T-helper 1 cell treated with Interleukin-12 subunit alpha and Interleukin-12 subunit beta and Interleukin-4 antibody, amounts not matched to agents 30 μg/mL and 1 μg/mL, for 36 hours (primary cell): Measurements from ENCODE around the gene FLRT2.

Experiments used
- H3K27ac Mint-ChIP-seq: one replicate; pipeline ENCODE4 v1.8.0; 2021; ENCODE audit warnings: mild to moderate bottlenecking, mixed read lengths
- H3K27me3 Mint-ChIP-seq: one replicate; pipeline ENCODE4 v1.8.0; 2021; ENCODE audit warnings: low read depth, mixed read lengths
- H3K36me3 Mint-ChIP-seq: one replicate; pipeline ENCODE4 v1.8.0; 2021; ENCODE audit warnings: low read depth, mixed read lengths
- H3K4me1 Mint-ChIP-seq: one replicate; pipeline ENCODE4 v1.8.0; 2021; ENCODE audit warnings: low read depth, mixed read lengths
- H3K4me3 Mint-ChIP-seq: one replicate; pipeline ENCODE4 v1.8.0; 2021; ENCODE audit warnings: mild to moderate bottlenecking, moderate library complexity, mixed read lengths
- H3K9me3 Mint-ChIP-seq: one replicate; pipeline ENCODE4 v1.8.0; 2021; ENCODE audit warnings: mixed read lengths

Gene FLRT2

GRCh38 chr14:85529803-85530574, at the start of gene FLRT2:
FLRT2 (plus strand) TSS chr14:85530144; CDS start chr14:85621515, 91,371 bp downstream.
- H3K27me3 Mint-ChIP-seq: peaks cover 67% of the 10 kb centered on the region
- no peak within 1 kb of the TSS for H3K4me3 Mint-ChIP-seq
- H3K36me3 Mint-ChIP-seq: no peaks in the 10 kb centered on the region
- H3K9me3 Mint-ChIP-seq: peaks cover 3% of the 10 kb centered on the region
- peaks cover 6% of the 10 kb centered on the region for H3K4me1 Mint-ChIP-seq
- peak within 1 kb of the TSS; percentile 20 for H3K27ac Mint-ChIP-seq

GRCh38 chr14:85481471-85481870, 48.5 kb upstream of the FLRT2 start:
- Mint-ChIP-seq H3K36me3 (no peaks in the 10 kb centered on the region), H3K9me3 (peaks cover 5% of the 10 kb centered on the region), H3K4me1 (no peaks in the 10 kb centered on the region), H3K27ac (no peak overlapping the region), H3K4me3 (no peak overlapping the region), H3K27me3 (no peaks in the 10 kb centered on the region)

GRCh38 chr14:85482552-85482951, 47.4 kb upstream of the FLRT2 start:
- H3K9me3 Mint-ChIP-seq: peaks cover 5% of the 10 kb centered on the region
- no peaks in the 10 kb centered on the region for H3K4me1 Mint-ChIP-seq
- no peak overlapping the region for H3K27ac Mint-ChIP-seq
- no peaks in the 10 kb centered on the region for H3K36me3 Mint-ChIP-seq
- H3K4me3 Mint-ChIP-seq: no peak overlapping the region
- no peaks in the 10 kb centered on the region for H3K27me3 Mint-ChIP-seq

DNA sequence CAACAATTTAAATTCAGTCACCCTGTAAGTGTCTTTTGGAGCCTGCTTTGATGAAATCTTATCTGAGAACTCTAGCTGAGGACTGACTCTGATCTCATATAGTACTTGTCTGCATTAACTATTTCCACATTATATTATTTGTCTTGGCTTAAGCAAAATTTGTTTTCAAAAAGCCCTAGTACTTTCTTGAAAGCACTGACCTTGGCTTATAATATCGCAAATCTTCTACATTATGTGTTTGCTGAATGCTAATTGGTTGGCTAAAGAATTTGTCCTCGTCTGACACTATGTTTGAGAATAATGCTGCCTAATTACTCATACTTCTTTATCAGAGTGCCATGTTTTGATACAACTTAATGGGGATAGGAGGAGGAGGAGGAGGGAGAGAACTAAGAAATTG, 46.9 kb upstream of the FLRT2 start:
- H3K36me3 Mint-ChIP-seq: no peaks in the 10 kb centered on the region
- no peaks in the 10 kb centered on the region for H3K4me1 Mint-ChIP-seq
- no peak overlapping the region for H3K4me3 Mint-ChIP-seq
- no peaks in the 10 kb centered on the region for H3K27me3 Mint-ChIP-seq
- H3K9me3 Mint-ChIP-seq: peaks cover 5% of the 10 kb centered on the region
- no peak overlapping the region for H3K27ac Mint-ChIP-seq

GRCh38 chr14:85483652-85484051, 46.3 kb upstream of the FLRT2 start:
- no peak overlapping the region for H3K4me3 Mint-ChIP-seq
- H3K27ac Mint-ChIP-seq: no peak overlapping the region
- H3K4me1 Mint-ChIP-seq: no peaks in the 10 kb centered on the region
- peaks cover 5% of the 10 kb centered on the region for H3K9me3 Mint-ChIP-seq
- H3K27me3 Mint-ChIP-seq: no peaks in the 10 kb centered on the region
- H3K36me3 Mint-ChIP-seq: no peaks in the 10 kb centered on the region

GRCh38 chr14:85487215-85487614, 42.7 kb upstream of the FLRT2 start:
- no peaks in the 10 kb centered on the region for H3K4me1 Mint-ChIP-seq
- H3K4me3 Mint-ChIP-seq: no peak overlapping the region
- H3K9me3 Mint-ChIP-seq: peaks cover 24% of the 10 kb centered on the region
- no peak overlapping the region for H3K27ac Mint-ChIP-seq
- H3K36me3 Mint-ChIP-seq: no peaks in the 10 kb centered on the region
- H3K27me3 Mint-ChIP-seq: no peaks in the 10 kb centered on the region

DNA sequence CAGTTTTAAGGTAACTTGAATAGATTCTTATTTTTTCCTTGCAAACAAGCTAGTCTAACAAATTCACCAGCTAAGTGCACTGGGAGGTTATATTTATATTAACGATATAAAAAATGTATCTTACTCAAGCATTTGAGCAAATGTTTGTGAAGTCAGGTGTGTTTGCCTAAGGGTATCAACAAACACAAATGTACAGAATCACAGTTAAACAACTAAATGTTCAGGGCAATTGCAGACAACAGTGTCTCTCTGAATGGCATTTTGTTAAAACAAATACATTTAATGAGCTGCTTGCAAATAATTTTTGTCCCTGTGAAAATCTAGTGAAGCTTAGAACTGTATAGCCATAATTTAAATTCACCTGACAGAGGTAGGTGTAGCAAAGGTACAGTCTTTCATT, 28.2 kb upstream of the FLRT2 start:
- H3K27ac Mint-ChIP-seq: no peak overlapping the region

DNA sequence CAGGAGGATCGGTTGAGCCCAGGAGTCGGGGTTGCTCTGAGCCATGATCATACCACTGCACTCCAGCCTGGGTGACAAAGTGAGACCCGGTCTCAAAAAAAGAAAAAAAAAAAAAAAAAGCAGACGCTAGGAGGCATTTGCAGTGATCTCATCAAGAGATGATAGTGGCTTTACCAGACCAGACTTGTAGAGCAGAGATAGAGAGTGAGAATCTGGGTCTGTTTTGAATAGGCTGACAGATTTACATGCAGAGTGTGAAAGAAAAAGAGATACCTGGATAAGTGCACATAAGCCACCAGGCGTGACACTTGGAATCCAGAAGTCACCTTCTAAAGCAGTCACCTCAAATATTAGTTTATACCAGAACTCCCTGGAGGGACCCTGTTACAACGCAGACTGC, 21.1 kb upstream of the FLRT2 start:
- H3K27ac Mint-ChIP-seq: no peak overlapping the region
- H3K4me1 Mint-ChIP-seq: no peaks in the 10 kb centered on the region
- H3K36me3 Mint-ChIP-seq: no peaks in the 10 kb centered on the region
- H3K4me3 Mint-ChIP-seq: no peak overlapping the region
- H3K27me3 Mint-ChIP-seq: no peaks in the 10 kb centered on the region
- H3K9me3 Mint-ChIP-seq: no peaks in the 10 kb centered on the region

More for the DNA sequence above, 28.2 kb upstream of the FLRT2 start:
- no peaks in the 10 kb centered on the region for H3K36me3 Mint-ChIP-seq
- no peaks in the 10 kb centered on the region for H3K9me3 Mint-ChIP-seq
- no peak overlapping the region for H3K4me3 Mint-ChIP-seq
- H3K4me1 Mint-ChIP-seq: no peaks in the 10 kb centered on the region
- H3K27me3 Mint-ChIP-seq: no peaks in the 10 kb centered on the region

DNA sequence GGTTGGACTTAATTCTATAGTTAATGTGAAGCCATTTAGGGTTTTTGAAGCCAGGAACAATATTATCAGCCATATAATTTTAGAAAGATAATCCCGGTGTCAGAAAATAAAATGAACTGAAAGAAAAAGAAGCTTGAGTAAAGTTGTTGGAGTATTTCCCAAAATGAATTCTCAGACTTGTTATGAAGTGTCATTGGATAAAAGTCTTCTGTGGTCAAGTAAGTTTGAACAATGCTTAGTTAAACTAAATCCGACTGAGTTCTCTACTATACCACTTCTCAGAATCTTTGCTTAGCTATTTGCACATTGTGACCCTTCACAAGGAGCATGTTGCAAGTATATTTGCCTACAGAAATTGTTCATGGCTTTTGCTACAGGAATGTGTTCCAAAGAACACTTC, 17.5 kb upstream of the FLRT2 start:
- Mint-ChIP-seq H3K4me1 (peaks cover 2% of the 10 kb centered on the region), H3K4me3 (no peak overlapping the region), H3K27me3 (no peaks in the 10 kb centered on the region), H3K27ac (no peak overlapping the region), H3K9me3 (no peaks in the 10 kb centered on the region), H3K36me3 (no peaks in the 10 kb centered on the region)

- Mint-ChIP-seq H3K9me3 (no peaks in the 10 kb centered on the region), H3K4me1 (peaks cover 2% of the 10 kb centered on the region), H3K27ac (no peak overlapping the region), H3K36me3 (no peaks in the 10 kb centered on the region), H3K27me3 (no peaks in the 10 kb centered on the region), H3K4me3 (no peak overlapping the region)
These were observed 15.5 kb upstream of the FLRT2 start for GRCh38 chr14:85514487-85514886.

- no peak overlapping the region for H3K27ac Mint-ChIP-seq
- no peaks in the 10 kb centered on the region for H3K9me3 Mint-ChIP-seq
- no peaks in the 10 kb centered on the region for H3K36me3 Mint-ChIP-seq
- peaks cover 2% of the 10 kb centered on the region for H3K4me1 Mint-ChIP-seq
- H3K4me3 Mint-ChIP-seq: no peak overlapping the region
- no peaks in the 10 kb centered on the region for H3K27me3 Mint-ChIP-seq
These were observed 13.5 kb upstream of the FLRT2 start for GRCh38 chr14:85516239-85517113.

DNA sequence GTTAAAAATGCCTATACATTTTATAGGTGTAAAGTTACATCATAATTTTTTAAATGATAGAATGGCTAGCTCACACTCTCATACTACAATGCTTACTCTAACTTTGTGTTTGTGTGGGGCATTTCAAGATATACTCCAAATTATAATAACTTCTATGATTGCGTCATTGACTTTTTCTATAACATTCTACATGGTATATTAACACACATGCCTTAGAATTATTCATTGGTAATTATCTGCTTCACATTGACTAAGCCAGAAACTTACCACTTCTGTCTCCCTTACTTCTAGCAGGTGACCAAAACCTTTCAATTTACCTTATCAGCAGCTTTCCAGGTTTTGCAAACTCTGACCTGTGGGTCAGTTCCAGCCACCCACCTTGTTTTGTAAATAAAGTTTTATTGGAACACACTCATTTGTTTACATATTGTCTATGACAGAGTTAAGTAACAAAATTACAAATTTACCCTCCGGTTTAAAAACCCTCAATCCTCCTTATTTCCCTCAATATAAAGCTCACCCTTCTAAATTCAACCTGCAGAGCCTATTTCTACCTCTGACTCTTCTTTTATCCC, 12.7 kb upstream of the FLRT2 start:
- Mint-ChIP-seq H3K4me1 (peaks cover 2% of the 10 kb centered on the region), H3K27me3 (no peaks in the 10 kb centered on the region), H3K4me3 (no peak overlapping the region), H3K36me3 (no peaks in the 10 kb centered on the region), H3K9me3 (no peaks in the 10 kb centered on the region), H3K27ac (no peak overlapping the region)

GRCh38 chr14:85519661-85520305, 10.2 kb upstream of the FLRT2 start:
- peaks cover 2% of the 10 kb centered on the region for H3K4me1 Mint-ChIP-seq
- H3K27ac Mint-ChIP-seq: no peak overlapping the region
- H3K9me3 Mint-ChIP-seq: no peaks in the 10 kb centered on the region
- no peaks in the 10 kb centered on the region for H3K36me3 Mint-ChIP-seq
- H3K4me3 Mint-ChIP-seq: no peak overlapping the region
- H3K27me3 Mint-ChIP-seq: no peaks in the 10 kb centered on the region

DNA sequence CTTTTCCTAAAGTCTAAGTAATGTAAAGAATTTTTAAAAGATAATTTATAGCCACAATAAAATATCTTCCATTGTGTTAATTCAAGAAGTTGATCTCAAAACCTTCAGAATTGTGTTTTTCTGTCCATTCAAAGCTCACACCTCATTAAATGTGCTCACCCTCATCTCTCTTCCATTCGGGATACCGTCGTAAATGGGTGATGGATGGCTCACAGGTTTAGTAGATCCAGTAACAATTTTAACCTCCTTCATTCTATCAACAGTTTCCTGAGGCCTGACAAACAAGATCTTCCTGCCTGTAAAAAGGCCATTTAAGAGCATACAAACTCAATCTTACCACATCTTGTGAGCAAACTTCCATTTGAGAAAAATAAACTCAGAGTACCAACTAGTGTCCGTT, 9.4 kb upstream of the FLRT2 start:
- Mint-ChIP-seq H3K27ac (no peak overlapping the region), H3K4me3 (no peak overlapping the region), H3K4me1 (peaks cover 2% of the 10 kb centered on the region), H3K27me3 (no peaks in the 10 kb centered on the region), H3K9me3 (no peaks in the 10 kb centered on the region), H3K36me3 (no peaks in the 10 kb centered on the region)
